Fibroblast of skin of left biceps (primary cell): ENCODE data around the gene RPAP2.
A peak's percentile ranks its signal among the peaks of the same experiment; 100 is the strongest.
"Not testable (repeated sequence)": the region's sequence is repeated elsewhere in the genome, so short reads cannot be mapped to it uniquely, and the experiment has no call there.

Source experiments
- DNase-seq, 2 experiments: peaks; one replicate each; pipeline ENCODE4 v3.0.0-alpha.2; 2013; ENCODE audit warnings: low read depth in 2 of 2

RPAP2 gene

DNA sequence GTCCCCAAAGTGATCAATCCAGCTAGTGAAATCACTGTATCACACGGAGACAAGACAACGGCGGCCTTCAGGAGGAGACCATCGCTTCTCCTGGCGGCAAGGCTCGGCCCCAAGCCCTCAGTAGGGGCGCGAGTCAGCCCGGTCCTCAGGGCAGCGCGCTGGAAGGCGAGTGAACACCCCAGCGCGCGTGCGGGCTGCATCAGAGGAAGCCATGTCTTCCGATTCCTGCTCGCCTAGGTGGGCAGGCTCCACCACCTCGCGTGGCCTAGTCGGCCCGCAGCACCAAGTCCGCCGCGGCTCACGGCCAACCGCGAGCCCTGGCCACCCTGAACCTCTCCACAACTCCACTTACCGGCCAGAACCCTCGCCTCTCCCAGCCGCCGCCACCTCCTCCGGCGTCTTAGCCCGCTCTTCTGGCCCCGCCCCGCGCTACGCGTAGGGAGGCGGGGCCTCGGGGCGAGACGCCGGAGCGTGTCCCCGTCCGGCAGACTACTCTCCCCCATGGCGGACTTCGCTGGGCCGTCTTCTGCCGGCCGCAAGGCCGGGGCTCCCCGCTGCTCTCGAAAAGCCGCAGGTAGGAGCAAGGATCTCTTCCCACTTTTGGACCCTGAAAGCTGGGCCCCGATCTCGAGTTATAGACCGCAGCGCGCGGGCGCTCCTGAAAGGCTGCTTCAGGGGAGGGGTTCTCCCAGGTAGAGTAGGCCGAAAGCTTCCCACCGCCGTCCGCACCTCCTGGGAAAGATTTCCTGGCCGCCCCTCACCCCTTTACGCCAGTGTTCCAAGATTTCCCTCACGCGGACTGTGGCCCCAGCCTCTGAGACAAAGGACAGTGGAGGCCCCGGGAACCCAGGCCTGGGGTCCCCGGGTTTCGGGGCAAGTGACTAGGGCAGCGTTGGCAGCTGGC, at the start of gene RPAP2, which contains the start of gene GLMN:
TSS of gene RPAP2 (plus strand) at position 487 of the 904 bp plus-strand sequence. CDS start at position 502, 15 bp downstream.
TSS of gene GLMN (minus strand) at position 415 of the 904 bp plus-strand sequence. CDS start 988 bp downstream, outside the sequence.
- peak; percentile 47 to 50 for DNase-seq

DNA sequence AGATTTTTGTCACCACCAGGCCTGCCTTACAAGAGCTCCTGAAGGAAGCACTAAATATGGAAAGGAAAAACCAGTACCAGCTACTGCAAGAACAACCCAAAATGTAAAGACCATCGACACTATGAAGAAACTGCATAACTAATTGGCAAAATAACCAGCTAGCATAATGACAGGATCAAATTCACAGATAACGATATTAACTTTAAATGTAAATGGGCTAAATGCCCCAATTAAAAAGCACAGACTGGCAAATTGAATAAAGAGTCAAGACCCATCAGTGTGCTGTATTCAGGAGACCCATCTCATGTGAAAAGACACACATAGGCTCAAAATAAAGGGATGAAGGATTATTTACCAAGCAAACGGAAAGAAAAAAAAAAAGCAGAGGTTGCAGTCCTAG, 44.1 kb upstream of the RPAP2 start:
- not testable (repeated sequence) for DNase-seq

DNA sequence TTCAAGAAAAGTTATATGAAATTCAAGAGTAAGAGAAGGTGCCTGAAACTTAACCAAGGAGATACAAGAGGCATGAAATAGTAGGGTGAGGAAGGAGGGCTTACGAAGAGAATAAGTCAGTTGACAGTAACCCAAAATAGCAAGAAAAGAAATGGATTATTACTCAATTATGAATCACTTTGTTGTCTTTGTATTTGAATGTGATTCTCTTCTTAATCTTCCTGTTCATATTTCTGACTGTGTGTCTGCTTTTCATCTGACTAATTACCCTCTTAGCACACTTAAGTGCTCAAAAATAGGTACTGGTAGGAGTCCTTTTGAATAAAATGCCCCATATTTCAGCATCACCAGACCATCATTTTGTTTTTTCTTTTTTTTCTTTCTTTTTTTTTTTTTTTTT, 39.5 kb upstream of the RPAP2 start:
- no peak for DNase-seq

DNA sequence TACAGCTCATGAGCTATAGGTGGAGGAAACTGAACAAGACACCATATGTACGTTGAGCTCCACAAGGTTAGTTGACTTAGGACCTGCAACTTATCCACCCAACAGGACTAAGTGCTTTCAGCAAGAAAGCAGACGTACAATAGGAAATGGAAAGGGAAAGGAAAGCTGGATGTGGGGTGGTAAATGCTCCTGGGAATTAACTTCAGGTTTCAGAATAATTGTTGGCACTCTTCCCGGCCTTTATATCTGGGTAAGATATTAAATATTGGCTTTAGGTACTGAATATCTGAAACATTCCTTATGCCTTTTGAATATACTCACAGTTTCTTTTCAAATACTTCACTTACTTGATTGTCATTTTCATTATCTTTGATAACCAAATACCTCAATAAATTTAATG, 36.3 kb upstream of the RPAP2 start:
- no peak for DNase-seq

DNA sequence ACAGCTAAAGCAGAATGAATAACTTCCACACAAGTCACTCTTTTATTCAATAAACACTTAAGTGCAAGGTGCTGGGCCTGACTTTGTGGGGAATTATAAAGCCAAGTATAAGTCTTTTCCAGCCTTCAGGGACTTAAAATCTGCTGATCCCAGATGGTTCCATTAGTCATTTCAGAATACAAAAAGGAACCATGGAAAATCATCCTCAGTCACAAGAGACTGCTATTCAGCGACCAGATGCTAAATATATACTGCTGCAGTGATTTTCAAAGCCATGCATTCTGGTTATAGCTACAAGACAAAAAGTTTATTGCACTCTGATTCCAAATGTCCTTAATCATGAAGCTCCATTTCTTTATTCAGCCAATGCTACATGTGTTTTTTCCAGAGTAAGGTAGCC, 25.8 kb upstream of the RPAP2 start:
- DNase-seq: no peak

DNA sequence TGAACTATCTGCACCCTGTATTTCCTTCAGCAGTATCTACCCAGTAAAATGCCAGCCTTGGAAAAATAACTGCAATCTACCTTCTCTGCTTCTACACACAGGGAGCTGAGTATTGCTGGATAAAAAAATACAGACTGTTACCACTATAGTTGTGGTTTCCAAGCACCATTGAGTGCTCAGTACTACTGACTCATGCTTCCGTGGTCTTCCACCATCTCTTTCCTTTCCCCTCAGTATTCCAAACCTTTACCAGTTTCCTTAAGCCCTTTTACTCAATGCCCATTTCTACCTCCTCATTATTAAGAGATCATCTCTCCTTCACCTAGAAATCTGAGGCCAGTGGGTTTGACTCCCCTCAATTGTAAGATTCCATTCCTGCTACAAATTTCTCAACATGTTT, 23.9 kb upstream of the RPAP2 start:
- no peak for DNase-seq

DNA sequence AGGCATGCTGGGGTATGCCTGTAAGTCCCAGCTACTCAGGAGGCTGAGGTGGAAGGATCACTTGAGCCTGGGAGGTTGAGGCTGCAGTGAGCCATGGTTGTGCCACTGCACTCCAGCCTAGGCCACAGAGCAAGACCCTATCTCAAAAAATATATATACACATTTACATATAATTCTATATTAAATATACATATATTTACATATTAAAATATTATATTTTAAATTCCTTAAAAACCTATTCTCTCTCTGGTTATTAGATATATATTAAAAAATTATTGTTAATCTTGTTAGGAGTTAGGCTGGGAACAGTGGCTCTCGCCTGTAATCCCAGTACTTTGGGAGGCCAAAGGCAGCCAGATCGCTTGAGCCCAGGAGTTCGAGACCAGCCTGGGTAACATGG, 22.8 kb upstream of the RPAP2 start:
- DNase-seq: no peak

DNA sequence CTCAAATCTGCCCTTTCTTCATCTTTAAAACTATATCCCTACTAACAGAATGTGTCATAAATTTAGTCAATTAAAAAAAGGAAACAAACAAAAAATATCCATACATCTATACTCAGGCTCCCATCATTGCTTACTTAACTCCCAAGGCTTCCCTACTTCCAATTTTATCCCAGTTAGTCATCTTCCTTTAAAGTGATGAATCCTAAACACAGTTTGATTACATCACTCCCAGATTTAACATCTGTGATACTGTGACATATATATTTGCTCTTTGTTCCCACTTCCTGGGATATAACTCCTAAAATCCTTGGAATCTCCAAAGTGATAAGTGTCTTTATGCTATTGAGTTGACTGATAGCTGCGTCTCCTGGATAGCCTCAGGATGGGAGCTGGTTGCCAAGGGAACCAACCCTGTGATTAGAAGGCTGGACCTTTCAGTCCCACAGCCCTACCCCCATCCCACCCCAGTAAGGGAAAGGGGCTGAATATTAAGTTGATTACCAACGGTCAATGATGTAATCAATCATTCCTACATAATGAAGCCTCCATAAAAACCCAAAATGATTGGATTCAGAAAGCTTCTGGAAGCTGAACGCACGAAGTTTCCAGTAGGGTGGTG, 21.6 kb upstream of the RPAP2 start:
- DNase-seq: peak; percentile 47 to 51

GRCh38 chr1:92279781-92280180, 19.1 kb upstream of the RPAP2 start:
- not testable (repeated sequence) for DNase-seq

DNA sequence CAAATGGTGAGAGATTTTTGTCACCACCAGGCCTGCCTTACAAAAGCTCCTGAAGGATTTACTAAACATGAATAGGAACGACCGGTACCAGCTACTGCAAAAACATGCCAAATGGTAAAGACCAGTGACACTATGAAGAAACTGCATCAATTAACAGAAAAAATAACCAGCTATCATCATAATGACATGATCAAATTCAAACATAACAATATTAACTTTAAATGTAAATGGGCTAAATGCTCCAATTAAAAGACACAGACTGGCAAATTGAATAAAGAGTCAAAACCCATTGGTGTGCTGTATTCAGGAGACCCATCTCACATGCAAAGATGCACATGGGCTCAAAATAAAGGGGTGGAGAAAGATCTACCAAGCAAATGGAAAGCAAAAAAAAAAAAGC, 17.4 kb upstream of the RPAP2 start:
- not testable (repeated sequence) for DNase-seq

- DNase-seq: peak; percentile 20 to 21
Observed at GRCh38 chr1:92291372-92291999, 7.4 kb upstream of the RPAP2 start.

GRCh38 chr1:92298213-92298572, 666 bp upstream of the RPAP2 start:
- DNase-seq: no peak

DNA sequence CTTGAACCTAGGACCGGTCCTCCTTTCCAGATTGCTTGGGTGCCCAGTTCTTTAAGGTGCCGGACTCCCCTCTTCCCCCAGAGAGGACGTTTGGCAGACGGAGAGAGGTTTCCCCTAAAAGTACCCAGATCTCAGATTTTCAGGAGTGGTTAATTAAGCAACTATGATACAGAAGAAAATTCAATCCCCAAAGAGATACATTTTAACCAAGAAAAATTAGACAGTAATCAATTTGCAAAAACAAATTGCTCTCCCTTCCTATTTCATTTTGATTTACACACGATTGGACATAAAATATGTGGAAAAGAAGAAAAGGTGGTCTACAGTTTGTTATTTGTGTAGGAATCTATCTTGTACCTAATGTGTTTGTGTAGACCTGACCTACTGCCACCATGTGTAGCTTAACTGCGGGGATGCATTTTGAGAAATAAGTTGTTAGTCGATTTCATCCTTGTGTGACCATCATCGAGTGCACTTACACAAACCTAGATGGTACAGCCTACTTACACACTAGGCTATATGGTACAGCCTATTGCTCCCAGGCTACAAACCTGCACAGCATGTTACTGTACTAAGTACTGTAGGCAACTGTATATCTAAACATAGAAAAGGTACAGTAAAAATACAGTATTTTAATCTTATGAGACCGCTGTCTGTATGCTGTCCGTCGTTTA, 755 bp downstream of the RPAP2 start:
- no peak for DNase-seq

DNA sequence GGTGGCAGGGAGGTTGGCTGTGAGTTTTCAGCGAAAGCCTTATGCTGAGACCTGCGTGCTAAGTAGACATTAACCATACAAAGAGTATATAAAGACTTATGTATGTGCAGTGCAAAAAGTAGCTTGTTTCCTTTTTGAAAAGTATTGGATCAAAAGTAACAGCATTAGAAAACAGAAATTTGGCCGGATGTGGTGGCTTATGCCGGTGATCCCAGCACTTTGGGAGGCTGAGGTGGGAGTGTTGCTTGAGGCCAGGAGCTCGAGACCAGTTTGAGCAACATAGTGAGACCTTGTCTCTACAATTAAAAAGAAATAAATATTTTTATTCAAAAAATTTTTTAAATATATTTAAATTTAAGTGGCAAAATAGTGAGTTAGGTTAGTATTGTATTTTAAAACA, 2.2 kb downstream of the RPAP2 start:
- DNase-seq: no peak

- no peak for DNase-seq
Observed at GRCh38 chr1:92306020-92306419, 7.2 kb downstream of the RPAP2 start.

- DNase-seq: no peak
Observed at GRCh38 chr1:92307980-92308379, 9.1 kb downstream of the RPAP2 start.

DNA sequence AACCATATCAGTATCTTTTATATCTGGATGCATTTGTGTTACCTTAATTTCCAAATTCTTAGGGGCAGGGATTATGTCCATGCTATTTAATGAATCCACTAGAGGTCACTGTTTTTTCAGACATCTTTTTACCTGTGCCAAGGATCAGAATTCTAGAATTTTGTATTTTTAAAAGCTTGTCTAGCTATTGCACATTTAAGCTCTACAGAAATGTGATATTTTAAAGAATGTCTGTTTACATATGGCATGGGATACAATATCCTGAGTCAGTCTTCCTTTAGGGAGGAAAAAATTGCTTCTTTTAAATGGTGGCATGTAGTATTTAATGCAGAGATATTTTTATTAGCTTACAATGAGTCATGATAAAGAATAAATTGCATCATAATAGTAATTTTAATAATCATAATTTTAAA, 11.3 kb downstream of the RPAP2 start:
- DNase-seq: no peak

- DNase-seq: no peak
Observed at GRCh38 chr1:92314024-92314423, 15.2 kb downstream of the RPAP2 start.

DNA sequence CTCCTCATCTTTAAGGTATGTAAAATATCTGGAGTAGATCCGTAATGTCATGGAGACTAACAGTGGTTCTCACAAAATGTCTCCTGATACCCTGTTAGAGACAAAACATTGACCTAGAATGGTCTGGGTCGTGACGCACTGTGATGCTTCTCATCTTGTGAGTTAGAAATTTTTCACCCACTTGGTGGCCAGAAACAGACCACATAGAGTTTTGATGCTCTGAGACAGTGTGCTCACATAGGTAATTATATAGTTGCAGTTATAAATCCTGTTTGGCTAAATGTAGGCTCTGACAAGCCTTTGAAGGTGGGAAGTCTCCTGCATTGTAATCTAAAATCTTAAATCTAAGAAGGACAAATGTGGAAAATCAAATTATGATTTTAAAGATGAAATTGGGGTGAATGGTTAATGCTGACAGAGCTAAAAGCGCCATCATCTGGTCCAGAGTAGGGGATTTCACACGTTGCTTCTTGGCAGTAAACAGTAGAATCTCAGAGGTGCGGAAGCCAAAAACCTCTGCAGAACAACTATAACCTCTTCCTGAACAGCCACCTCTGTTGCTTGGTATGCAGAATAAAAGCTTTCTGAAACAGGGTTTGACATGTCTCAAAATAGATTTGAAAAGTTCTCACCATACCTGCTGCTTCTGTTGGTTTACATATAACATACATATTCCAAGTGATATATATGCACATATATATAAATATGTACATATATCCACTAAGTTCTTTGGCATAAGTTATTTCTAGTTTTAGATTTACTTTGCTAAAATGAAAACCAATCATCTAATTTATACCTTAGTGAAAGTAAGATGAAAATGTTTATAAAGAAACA, 17.1 kb downstream of the RPAP2 start:
- DNase-seq: no peak

GRCh38 chr1:92317836-92318493, 19.1 kb downstream of the RPAP2 start:
- no peak for DNase-seq
